Measurements from ENCODE around the gene ATP6V1G3.
"Not testable (repeated sequence)": the region's sequence is repeated elsewhere in the genome, so short reads cannot be mapped to it uniquely, and the experiment has no call there.

Gene ATP6V1G3

GRCh38 chr1:198540580-198540979, at the start of gene ATP6V1G3:
Gene ATP6V1G3 (minus strand): TSS chr1:198540680. CDS start chr1:198540650, 30 bp downstream.
- no peak for DNase-seq (ENCODE audit: low spot score)

GRCh38 chr1:198588845-198589244, 48.4 kb upstream of the ATP6V1G3 start:
- DNase-seq (ENCODE audit: low spot score), result no peak

DNA sequence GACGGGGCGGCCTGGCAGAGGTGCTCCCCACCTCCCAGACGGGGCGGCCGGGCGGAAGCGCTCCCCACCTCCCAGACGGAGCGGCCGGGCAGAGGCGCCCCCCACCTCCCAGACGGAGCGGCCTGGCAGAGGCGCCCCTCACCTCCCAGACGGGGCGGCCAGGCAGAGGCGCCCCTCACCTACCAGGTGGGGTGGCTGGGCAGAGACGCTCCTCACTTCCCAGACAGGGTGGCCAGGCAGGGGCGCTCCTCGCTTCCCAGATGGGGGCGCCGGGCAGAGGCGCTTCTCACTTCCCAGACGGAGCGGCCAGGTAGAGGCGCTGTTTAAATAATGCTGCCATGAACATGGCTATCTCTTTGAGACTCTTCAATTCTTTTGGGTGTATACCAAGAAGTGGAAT, 43.7 kb upstream of the ATP6V1G3 start:
- DNase-seq (ENCODE audit: low spot score), result no peak

DNA sequence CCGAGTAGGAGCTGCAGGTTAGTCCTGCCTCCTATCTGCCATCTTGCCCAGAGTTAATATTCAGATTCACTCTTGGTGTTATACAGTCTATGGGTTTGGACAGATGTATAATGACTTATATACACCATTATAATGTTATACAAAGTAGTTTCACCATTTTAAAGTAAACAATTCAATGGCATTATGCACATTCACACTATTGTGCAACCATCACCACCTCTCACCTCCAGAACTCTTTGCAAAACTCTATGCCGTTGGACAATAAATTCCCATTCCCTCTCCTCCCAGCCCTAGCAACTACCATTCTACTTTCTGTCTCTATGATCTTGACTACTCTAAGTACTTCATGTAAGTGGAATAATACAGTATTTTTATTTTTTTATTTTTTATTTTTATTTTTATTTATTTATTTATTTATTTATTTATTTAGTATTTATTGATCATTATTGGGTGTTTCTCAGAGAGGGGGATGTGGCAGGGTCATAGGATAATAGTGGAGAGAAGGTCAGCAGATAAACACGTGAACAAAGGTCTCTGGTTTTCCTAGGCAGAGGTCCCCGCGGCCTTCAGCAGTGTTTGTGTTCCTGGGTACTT, 42.8 kb upstream of the ATP6V1G3 start:
- DNase-seq (ENCODE audit: low spot score), result not testable (repeated sequence)

DNA sequence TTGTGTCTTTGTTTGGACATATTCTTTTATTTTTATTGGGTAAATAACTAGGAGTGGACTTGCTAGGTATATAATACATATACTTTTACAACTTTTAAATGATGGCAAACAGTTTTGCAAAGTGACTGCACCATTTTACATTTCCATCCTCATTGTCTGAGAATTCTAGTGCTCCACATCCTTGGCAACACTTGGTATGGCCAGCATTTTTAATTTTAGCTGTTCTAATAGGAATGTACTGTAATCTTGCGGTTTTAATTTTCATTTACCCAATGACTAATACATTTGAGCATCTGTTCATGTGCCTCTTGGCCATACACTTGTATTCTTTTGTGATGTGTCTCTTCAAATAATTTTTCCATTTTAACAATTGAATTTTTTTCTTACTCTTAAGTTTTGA, 37.0 kb upstream of the ATP6V1G3 start:
- DNase-seq (ENCODE audit: low spot score), result no peak

- no peak for DNase-seq (ENCODE audit: low spot score)
Measured at GRCh38 chr1:198575798-198576641, 35.5 kb upstream of the ATP6V1G3 start.

GRCh38 chr1:198575292-198575691, 34.8 kb upstream of the ATP6V1G3 start:
- DNase-seq (ENCODE audit: low spot score), result peak; percentile 4

GRCh38 chr1:198574325-198574724, 33.8 kb upstream of the ATP6V1G3 start:
- no peak for DNase-seq (ENCODE audit: low spot score)

GRCh38 chr1:198564716-198565115, 24.2 kb upstream of the ATP6V1G3 start:
- peak; percentile 22 for DNase-seq (ENCODE audit: low spot score)

DNA sequence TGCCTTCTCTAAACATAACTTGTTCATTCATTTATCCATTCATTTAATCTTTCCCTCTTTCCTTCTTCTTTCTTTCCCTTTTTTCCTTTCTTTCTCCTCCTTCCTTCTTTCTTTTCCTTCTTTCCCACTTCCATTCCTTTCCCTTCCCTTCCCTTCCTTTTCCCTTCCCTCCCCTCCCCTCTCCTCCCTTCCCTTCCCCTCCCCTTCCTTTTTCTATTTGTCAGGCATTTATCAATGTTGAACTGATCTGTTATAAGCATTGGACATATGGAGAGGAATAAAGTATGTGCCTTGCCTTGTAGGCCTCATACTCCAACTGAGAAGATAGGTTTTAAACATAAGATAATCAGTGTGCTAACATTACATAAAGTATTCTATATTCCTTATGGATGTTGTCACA, 23.7 kb upstream of the ATP6V1G3 start:
- no peak for DNase-seq (ENCODE audit: low spot score)

DNA sequence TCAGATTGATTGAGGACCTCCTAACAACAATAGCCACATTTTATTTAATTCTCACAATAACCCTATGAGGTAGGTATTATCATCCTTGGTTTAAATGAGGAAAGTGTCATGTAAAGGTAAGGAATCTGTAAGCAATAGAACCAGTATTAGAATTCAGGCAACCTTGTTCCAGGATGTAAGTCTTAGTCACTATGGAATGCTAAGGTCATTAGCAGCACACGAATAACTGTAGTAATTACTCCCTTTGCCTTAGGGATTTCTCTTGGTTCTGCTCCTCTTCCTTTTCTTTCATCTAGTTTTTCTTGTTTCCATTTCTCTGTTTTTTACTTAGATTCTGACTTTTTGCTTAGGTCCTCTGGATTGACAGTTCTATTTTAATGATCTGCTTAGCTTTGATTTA, 23.1 kb upstream of the ATP6V1G3 start:
- DNase-seq (ENCODE audit: low spot score), result no peak

DNA sequence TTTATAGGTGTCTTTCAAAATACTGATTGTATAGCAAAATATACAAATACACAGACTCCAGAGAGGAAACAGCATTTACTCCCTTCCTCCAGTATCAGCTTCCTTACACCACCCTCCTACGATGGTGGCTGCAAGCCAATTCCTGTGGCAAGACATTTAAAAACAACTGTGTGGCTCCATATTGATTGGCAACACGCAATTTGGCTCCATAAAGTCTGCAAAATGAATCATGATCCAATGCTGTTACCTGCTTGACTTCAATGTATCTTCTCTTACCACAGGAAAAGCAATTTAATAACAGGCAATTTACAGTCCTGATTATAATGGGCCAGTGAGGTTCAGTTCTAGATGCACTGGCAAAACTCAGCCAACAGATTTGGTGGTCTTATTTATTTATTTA, 19.7 kb upstream of the ATP6V1G3 start:
- no peak for DNase-seq (ENCODE audit: low spot score)

DNA sequence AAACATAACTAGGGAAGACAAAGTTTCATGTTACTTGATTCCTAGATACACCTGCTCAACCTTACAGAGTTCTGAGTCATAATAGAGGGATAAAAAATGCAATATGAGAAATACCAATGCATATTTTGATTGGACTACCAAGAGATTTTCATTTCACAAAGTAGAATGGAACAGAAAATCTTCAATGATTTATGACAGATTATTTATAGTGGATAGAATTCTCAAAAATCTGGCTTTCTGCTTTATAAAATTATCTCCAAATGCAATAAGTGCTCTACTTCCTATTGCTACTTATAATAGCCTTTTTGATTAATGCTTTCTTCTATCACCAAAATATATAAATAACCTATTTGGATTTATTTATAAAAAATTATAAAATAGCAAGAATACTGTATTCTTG, 18.9 kb upstream of the ATP6V1G3 start:
- no peak for DNase-seq (ENCODE audit: low spot score)

GRCh38 chr1:198558402-198558801, 17.9 kb upstream of the ATP6V1G3 start:
- no peak for DNase-seq (ENCODE audit: low spot score)

- DNase-seq (ENCODE audit: low spot score), result peak; percentile 76
Measured at GRCh38 chr1:198556971-198557370, 16.5 kb upstream of the ATP6V1G3 start.

- DNase-seq (ENCODE audit: low spot score), result no peak
Measured at GRCh38 chr1:198552668-198553416, 12.4 kb upstream of the ATP6V1G3 start.

DNA sequence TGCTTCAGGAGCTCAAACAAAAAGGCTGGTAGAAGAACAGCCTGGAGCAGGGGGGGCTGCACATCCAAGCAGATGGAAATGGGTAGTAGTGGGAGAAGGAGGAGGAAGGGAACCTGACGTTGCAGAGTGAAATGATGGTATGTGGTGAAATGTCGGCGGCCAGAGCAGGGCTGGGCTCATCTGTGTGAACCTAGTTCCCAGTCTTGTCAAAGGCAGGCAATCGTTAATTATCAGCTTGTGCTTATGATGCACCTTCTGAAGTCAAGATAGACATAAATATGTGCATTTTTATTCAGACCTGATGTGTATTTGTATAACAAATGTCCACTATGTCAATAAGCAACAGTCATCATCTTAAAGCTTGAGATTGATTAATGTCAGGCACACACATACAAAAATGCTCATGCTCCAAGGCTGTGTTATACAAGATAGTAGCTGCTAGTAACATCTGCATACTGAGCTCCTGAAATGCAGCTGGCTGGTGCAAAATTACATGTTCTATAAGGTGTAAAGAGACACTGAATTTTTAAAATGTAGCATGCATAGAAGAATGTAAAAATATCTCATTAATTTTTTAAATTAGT, 10.6 kb upstream of the ATP6V1G3 start:
- no peak for DNase-seq (ENCODE audit: low spot score)

DNA sequence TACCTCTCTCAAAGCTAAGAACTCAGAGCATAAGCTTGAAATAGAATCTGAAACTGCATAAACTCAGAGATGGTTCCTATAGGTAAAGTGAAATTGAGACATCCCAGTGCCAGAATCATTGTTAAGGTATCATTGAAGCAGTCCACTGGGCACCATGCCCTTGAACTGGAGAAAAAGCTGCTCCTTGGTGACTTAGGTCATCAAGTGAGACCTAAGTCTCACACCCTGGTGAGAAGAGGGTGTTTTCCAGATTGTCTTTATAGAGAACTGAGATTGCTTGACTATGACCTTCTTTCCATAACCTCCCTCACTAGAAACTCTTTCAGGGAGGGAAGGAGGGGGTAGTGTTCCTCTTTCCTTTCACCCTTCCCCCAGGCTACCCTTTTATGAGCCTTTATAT, 9.4 kb upstream of the ATP6V1G3 start:
- DNase-seq (ENCODE audit: low spot score), result no peak

GRCh38 chr1:198548890-198549289, 8.4 kb upstream of the ATP6V1G3 start:
- no peak for DNase-seq (ENCODE audit: low spot score)

GRCh38 chr1:198545156-198545555, 4.7 kb upstream of the ATP6V1G3 start:
- DNase-seq (ENCODE audit: low spot score), result no peak

DNA sequence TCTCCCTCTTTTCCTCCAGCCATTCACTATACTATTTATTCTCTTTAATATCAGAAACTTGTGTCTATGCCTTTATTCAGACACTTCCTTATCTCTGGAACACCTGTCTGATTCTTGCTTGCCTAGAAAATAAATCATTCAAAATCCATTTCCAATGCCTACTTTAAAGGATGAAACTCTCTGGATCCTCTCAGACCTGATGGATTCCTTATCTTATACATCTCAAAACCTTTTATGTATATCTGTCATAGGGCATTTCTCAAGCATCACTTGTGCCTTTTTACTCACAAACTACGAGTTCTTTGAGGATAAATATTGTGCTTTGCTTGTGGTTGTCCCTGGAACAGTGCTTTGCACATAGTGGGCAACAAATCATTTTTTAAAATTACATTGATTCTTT, 3.8 kb upstream of the ATP6V1G3 start:
- no peak for DNase-seq (ENCODE audit: low spot score)

DNA sequence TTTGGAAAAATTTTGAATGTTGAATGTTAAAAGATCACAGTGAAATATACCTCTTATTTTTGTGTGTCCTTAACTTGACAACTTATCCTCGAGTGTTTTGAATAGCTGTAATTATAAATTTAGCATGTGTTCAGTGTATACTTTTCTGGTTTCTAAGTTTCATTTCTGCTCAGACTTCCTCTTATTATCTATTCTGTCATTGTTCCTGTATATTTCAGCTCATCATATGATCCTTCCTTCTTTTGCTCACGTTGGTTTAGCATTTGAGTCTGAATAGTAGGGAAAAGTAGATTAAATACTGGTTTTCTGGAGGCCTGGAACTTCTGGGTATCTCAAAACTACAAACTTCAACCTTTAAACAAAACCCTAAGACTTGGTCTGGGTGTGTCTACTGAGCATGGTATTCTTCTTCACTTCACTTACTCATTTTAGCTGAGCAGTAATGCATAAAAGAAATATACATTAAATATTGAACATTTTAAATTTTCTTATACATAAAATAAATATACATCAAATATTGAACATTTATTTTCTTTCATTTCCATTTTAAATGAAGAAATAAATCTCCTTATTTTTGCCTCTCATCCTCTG, 3.3 kb upstream of the ATP6V1G3 start:
- DNase-seq (ENCODE audit: low spot score), result no peak

Data from activated CD4-positive, alpha-beta T cell treated with anti-CD3 and anti-CD28 coated beads, Interleukin-2, Interleukin-4, amounts not matched to agents 100 ng/mL and 50 ng/mL, durations not matched to agents 16 hours and 8 hours (primary cell).